Activated B cell treated with CpG ODN at 0.5 μM for 24 hours (primary cell): ENCODE data around the gene C6orf62. TPM values are rescaled to one million over a fixed set of nuclear protein-coding genes. Genes with fewer than 3 reads are reported as not detected.
"Not testable (repeated sequence)": the region's sequence is repeated elsewhere in the genome, so short reads cannot be mapped to it uniquely, and the experiment has no call there.

Source experiments
- ATAC-seq: fragments of 200-7000 bp; cut with Tn5 transposase; one replicate; pipeline ENCODE4 v1.10.0; 2021; ENCODE audit warnings: low read depth, mild to moderate bottlenecking, moderate library complexity
- CTCF ChIA-PET: fragments of 350-600 bp; sonication (Branson Sonifier 250); formaldehyde crosslinking; loops from one replicate; lab custom pipeline; 2021; ENCODE audit warnings: antibody characterized with exemption; lab: Charles Lee
- POLR2A ChIA-PET: fragments of 350-600 bp; sonication (Branson Sonifier 250); formaldehyde crosslinking; loops from one replicate; lab custom pipeline; 2021; ENCODE audit warnings: antibody characterized with exemption; lab: Charles Lee
- DNase-seq: peaks from one replicate; pipeline ENCODE4 v3.0.0; 2022
- H3K27ac Mint-ChIP-seq: one replicate; pipeline ENCODE4 v1.8.0; 2020; ENCODE audit warnings: mixed read lengths
- H3K27me3 Mint-ChIP-seq: one replicate; pipeline ENCODE4 v1.8.0; 2021; ENCODE audit warnings: mixed read lengths
- H3K36me3 Mint-ChIP-seq: one replicate; pipeline ENCODE4 v1.8.0; 2021; ENCODE audit warnings: low read depth, mixed read lengths
- H3K4me1 Mint-ChIP-seq: one replicate; pipeline ENCODE4 v1.8.0; 2021; ENCODE audit warnings: mixed read lengths
- H3K4me3 Mint-ChIP-seq: one replicate; pipeline ENCODE4 v1.8.0; 2020; ENCODE audit warnings: mild to moderate bottlenecking, mixed read lengths
- H3K9me3 Mint-ChIP-seq: one replicate; pipeline ENCODE4 v1.8.0; 2020; ENCODE audit warnings: mixed read lengths
- intact Hi-C: fragments of 100-400 bp; cut with micrococcal nuclease; formaldehyde crosslinking; loops from one replicate; pipeline ENCODE4 v1.15.1; 2024
- total RNA-seq: library from RNA; stranded (reverse); gene quantifications from 2 replicates; pipeline ENCODE4 v1.2.3, GENCODE V29; 2022
- TF ChIP-seq, protein P1 (sequence below): fragments of 200-600 bp; IDR thresholded peaks from one replicate; pipeline ENCODE4 v1.8.0; 2022; ENCODE audit warnings: antibody characterized with exemption, mild to moderate bottlenecking

C6orf62 gene
- total RNA-seq, 1 donor from 2014 or later, result 135 TPM

DNA sequence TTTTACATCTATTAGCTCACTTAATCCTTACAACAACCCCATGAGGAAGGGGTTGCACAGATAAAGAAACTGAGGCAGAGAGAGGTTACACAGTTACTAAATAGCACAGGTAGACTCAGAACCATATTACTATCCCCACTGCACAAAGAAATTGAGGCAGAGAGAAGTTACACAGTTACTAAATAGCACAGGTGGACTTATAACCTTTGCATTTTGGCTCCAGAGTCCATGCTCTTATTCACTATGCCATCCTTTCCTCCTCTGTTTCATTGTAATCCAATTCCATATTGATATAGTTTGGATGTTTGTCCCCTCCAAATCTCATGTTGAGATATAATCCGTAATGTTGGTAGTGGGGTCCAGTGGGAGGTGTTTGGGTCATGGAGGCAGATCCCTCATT is 55.8 kb downstream of the C6orf62 start:
- intact Hi-C loops, result no loop called here
- Mint-ChIP-seq H3K9me3 (no peaks in the 10 kb centered on the region), H3K4me3 (no peak overlapping the region), H3K36me3 (peaks cover 69% of the 10 kb centered on the region), H3K27me3 (no peaks in the 10 kb centered on the region), H3K27ac (no peak overlapping the region), H3K4me1 (peaks cover 41% of the 10 kb centered on the region)
- ChIA-PET CTCF (interaction anchor here (1.0 kb wide), 1 partner anchor 82 kb away, joined by 3 read pairs; no protein-coding TSS in a partner anchor), POLR2A (no interaction called here)
- no peak for ATAC-seq
- TF ChIP-seq, protein P1, sequence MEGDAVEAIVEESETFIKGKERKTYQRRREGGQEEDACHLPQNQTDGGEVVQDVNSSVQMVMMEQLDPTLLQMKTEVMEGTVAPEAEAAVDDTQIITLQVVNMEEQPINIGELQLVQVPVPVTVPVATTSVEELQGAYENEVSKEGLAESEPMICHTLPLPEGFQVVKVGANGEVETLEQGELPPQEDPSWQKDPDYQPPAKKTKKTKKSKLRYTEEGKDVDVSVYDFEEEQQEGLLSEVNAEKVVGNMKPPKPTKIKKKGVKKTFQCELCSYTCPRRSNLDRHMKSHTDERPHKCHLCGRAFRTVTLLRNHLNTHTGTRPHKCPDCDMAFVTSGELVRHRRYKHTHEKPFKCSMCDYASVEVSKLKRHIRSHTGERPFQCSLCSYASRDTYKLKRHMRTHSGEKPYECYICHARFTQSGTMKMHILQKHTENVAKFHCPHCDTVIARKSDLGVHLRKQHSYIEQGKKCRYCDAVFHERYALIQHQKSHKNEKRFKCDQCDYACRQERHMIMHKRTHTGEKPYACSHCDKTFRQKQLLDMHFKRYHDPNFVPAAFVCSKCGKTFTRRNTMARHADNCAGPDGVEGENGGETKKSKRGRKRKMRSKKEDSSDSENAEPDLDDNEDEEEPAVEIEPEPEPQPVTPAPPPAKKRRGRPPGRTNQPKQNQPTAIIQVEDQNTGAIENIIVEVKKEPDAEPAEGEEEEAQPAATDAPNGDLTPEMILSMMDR, result no peak
- DNase-seq, result no peak

DNA sequence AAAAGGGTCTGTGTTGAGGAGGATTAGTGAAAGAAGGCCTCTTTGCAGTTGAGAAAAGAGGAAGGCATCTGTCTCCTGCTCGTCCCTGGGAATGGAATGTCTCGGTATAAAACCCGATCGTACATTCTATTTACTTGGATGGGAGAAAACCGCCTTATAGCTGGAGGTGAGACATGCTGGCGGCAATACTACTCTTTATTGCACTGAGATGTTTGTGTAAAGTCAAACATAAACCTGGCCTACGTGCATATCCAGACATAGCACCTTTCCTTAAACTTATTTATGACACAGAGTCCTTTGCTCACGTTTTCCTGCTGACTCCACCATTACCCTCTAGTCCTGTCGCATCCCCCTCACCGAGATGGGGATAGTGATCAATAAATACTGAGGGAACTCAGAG is 56.7 kb downstream of the C6orf62 start:
- TF ChIP-seq, protein P1, result no peak
- peaks cover 75% of the 10 kb centered on the region for H3K36me3 Mint-ChIP-seq
- H3K27ac Mint-ChIP-seq, result no peak overlapping the region
- intact Hi-C loops, result no loop called here
- ChIA-PET POLR2A (interaction anchor here (0.6 to 0.7 kb wide), 2 partner anchors 16 to 49 kb away, joined by 3 to 5 read pairs; partner anchors contain the start of gene KIAA0319), CTCF (no interaction called here)
- H3K9me3 Mint-ChIP-seq, result no peaks in the 10 kb centered on the region
- H3K4me3 Mint-ChIP-seq, result no peak overlapping the region
- H3K27me3 Mint-ChIP-seq, result no peaks in the 10 kb centered on the region
- DNase-seq (no peak), ATAC-seq (no peak)
- peaks cover 34% of the 10 kb centered on the region for H3K4me1 Mint-ChIP-seq

DNA sequence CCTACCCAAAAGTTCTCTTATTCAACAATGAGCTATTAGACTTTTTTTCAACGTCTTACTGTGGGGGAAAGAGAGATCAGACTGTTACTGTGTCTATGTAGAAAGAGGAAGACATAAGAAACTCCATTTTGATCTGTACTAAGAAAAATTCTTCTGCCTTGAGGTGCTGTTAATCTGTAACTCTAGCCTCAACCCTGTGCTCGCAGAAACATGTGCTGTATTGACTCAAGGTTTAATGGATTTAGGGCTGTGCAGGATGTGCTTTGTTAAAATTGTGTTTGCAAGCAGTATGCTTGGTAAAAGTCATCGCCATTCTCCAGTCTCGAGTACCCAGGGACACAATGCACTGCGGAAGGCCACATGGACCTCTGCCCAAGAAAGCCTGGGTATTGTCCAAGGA is 57.2 kb downstream of the C6orf62 start:
- intact Hi-C loops, H3K27me3 Mint-ChIP-seq, ATAC-seq, H3K9me3 Mint-ChIP-seq, POLR2A ChIA-PET, CTCF ChIA-PET, H3K4me3 Mint-ChIP-seq, H3K27ac Mint-ChIP-seq, DNase-seq: not testable (repeated sequence)
- Mint-ChIP-seq H3K4me1 (peaks cover 32% of the 10 kb centered on the region), H3K36me3 (peaks cover 71% of the 10 kb centered on the region)

DNA sequence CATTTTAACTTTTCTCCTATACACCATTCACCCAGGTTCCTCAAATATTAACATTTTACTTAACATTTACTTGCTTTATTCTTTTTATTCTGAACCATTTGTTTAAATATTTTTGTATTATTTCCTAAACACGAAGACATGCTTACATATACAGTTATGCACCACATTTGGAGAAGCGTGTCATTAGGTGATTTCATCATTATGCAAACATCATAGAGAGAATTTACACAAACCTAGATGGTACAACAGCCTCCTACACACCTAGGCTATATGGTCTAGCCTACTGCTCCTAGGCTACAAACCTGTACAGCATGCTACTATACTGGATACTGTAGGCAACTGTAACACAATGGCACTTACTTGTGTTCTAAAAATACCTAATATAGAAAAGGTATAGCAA is 58.8 kb downstream of the C6orf62 start:
- no peak overlapping the region for H3K27ac Mint-ChIP-seq
- H3K36me3 Mint-ChIP-seq, result peaks cover 72% of the 10 kb centered on the region
- CTCF ChIA-PET, result no interaction called here
- POLR2A ChIA-PET, result no interaction called here
- H3K4me1 Mint-ChIP-seq, result peaks cover 17% of the 10 kb centered on the region
- ATAC-seq (no peak), DNase-seq (no peak)
- no peak overlapping the region for H3K4me3 Mint-ChIP-seq
- no peaks in the 10 kb centered on the region for H3K27me3 Mint-ChIP-seq
- intact Hi-C loops, result no loop called here
- TF ChIP-seq, protein P1, result no peak
- H3K9me3 Mint-ChIP-seq, result no peaks in the 10 kb centered on the region

DNA sequence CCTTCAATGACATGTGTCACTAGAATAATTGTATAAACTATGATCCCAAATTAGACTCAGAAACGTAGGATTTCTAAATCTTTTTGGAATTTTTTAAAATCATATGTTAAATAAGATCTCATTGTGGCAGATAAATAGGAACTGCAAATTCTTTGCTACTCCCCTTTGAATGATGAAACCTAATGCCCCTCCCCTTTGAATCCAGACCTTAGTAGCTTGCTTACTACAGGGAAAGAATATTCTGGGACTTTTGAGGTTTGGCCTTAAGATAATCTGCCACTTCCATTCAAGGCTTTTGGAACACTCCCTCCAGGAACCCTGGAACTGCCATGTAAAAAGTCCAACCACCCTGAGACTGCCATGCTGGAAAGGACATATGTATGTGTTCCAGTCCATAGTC is 59.4 kb downstream of the C6orf62 start:
- peaks cover 12% of the 10 kb centered on the region for H3K4me1 Mint-ChIP-seq
- TF ChIP-seq, protein P1, result no peak
- H3K9me3 Mint-ChIP-seq, result no peaks in the 10 kb centered on the region
- DNase-seq, result no peak
- no peak for ATAC-seq
- CTCF ChIA-PET, result no interaction called here
- no peak overlapping the region for H3K4me3 Mint-ChIP-seq
- H3K27me3 Mint-ChIP-seq, result no peaks in the 10 kb centered on the region
- H3K27ac Mint-ChIP-seq, result no peak overlapping the region
- peaks cover 68% of the 10 kb centered on the region for H3K36me3 Mint-ChIP-seq
- POLR2A ChIA-PET, result no interaction called here
- intact Hi-C loops, result no loop called here
